HepG2 (cell line): Measurements from ENCODE around the gene HSD3B7. TPM values are rescaled to one million over a fixed set of nuclear protein-coding genes. Genes with fewer than 3 reads are reported as not detected.
A peak's percentile ranks its signal among the peaks of the same experiment; 100 is the strongest.

ENCODE experiments used
- ATAC-seq: fragments of 200-7000 bp; cut with Tn5 transposase; 3 replicates; pipeline ENCODE4 v1.9.1; 2020; ENCODE audit warnings: mild to moderate bottlenecking, moderate library complexity
- BruUV-seq: library from RNA; stranded (reverse); fragments of 400-500 nt; replicated peaks from 2 replicates; lab custom pipeline; 2021; lab: Mats Ljungman, UMichigan
- CTCF ChIA-PET: fragments of 300-600 bp; formaldehyde crosslinking; extraction: SDS; loops from one replicate; lab custom pipeline; 2021; ENCODE audit warnings: low total read pairs, inconsistent platforms, low intra/inter-chr PET ratio; lab: Yijun Ruan, JAX
- POLR2A ChIA-PET: fragments of 350-600 bp; sonication (Branson Sonifier 250); formaldehyde crosslinking; loops from one replicate; lab custom pipeline; 2020; ENCODE audit warnings: antibody characterized with exemption, inconsistent platforms; lab: Yijun Ruan, JAX
- DNase-seq: peaks from one replicate; pipeline ENCODE4 v3.0.0-alpha.2; 2015; ENCODE audit warnings: low spot score
- FAIRE-seq: peaks from 3 replicates; lab custom pipeline; 2011; peaks lifted over from hg19 to GRCh38; lab: Jason Lieb, UNC
- H2AFZ ChIP-seq: one replicate; pipeline ENCODE4 v1.6.1; 2011; ENCODE audit warnings: low read length, inconsistent platforms
- H3K27ac ChIP-seq: fragments of 300-600 bp; 3 replicates; pipeline ENCODE4 v1.8.0; 2011; ENCODE audit warnings: mixed run types, mild to moderate bottlenecking, mixed read lengths, low read length, inconsistent platforms; ENCODE audit not compliant: insufficient read depth; ENCODE audit errors: extremely low read length
- H3K27me3 ChIP-seq, 2 experiments: fragments of 200-600 bp in 1 of 2; 2 replicates in 1 of 2; 3 replicates in 1 of 2; pipeline versions ENCODE4 v1.6.0 to v1.8.0; 2011; ENCODE audit warnings: low read length in 2 of 2, mild to moderate bottlenecking in 2 of 2, moderate library complexity in 2 of 2, inconsistent platforms in 1 of 2; ENCODE audit not compliant: insufficient read depth in 2 of 2, control insufficient read depth in 1 of 2
- H3K36me3 ChIP-seq, 2 experiments: fragments of 200-600 bp in 1 of 2; replicated peaks in 1 of 2; 2 replicates in 1 of 2; 3 replicates in 1 of 2; pipeline versions ENCODE4 v1.5.1 to v1.8.0; 2011; ENCODE audit warnings: low read length in 2 of 2, inconsistent platforms in 1 of 2; ENCODE audit not compliant: insufficient read depth in 2 of 2, control insufficient read depth in 1 of 2
- H3K4me1 ChIP-seq: 2 replicates; pipeline ENCODE4 v1.5.1; 2012; ENCODE audit warnings: low read length, inconsistent platforms; ENCODE audit not compliant: insufficient read depth
- H3K4me2 ChIP-seq: 2 replicates; pipeline ENCODE4 v1.6.0; 2011; ENCODE audit warnings: low read depth, low read length, inconsistent platforms
- H3K4me3 ChIP-seq, 3 experiments: fragments of 200-600 bp in 1 of 3; sonication (generic), shearing (Covaris generic) in 1 of 3; replicated peaks in 1 of 3; 2 replicates each; pipeline ENCODE4 v1.5.1; 2011 to 2016; ENCODE audit warnings: low read length in 3 of 3, inconsistent platforms in 2 of 3, low read depth in 2 of 3, mild to moderate bottlenecking in 2 of 3, control low read depth in 1 of 3, mixed read lengths in 1 of 3; ENCODE audit not compliant: insufficient read depth in 1 of 3
- H3K79me2 ChIP-seq: one replicate; pipeline ENCODE4 v1.6.1; 2011; ENCODE audit warnings: low read length, inconsistent platforms; ENCODE audit not compliant: insufficient read depth
- H3K9ac ChIP-seq: 2 replicates; pipeline ENCODE4 v1.6.0; 2011; ENCODE audit warnings: mild to moderate bottlenecking, low read depth, low read length, inconsistent platforms; ENCODE audit not compliant: insufficient read depth
- H3K9me3 ChIP-seq: 2 replicates; pipeline ENCODE4 v1.5.1; 2012; ENCODE audit warnings: mild to moderate bottlenecking, low read length
- H4K20me1 ChIP-seq: 2 replicates; pipeline ENCODE4 v1.6.0; 2011; ENCODE audit warnings: inconsistent platforms, mild to moderate bottlenecking, low read length, moderate library complexity; ENCODE audit not compliant: insufficient read depth
- AGO2 ChIP-seq: fragments of 200-400 bp; formaldehyde crosslinking; optimal IDR thresholded peaks from 2 replicates; pipeline ENCODE3; 2017; ENCODE audit warnings: mild to moderate bottlenecking, low read depth, low read length, moderate library complexity
- CEBPG ChIP-seq: IDR thresholded peaks from 2 replicates; pipeline ENCODE4 v1.6.1; 2016
- CERS6 ChIP-seq: sonication (generic); formaldehyde crosslinking; IDR thresholded peaks from 2 replicates; pipeline ENCODE4 v1.5.0; 2020; ENCODE audit warnings: missing genetic modification reagents
- MATR3 ChIP-seq: sonication (generic); formaldehyde crosslinking; IDR thresholded peaks from 2 replicates; pipeline ENCODE4 v1.4.0; 2020; ENCODE audit warnings: missing genetic modification reagents
- NFIC ChIP-seq: IDR thresholded peaks from 2 replicates; pipeline ENCODE4 v1.6.1; 2012; ENCODE audit warnings: mild to moderate bottlenecking, low read length, inconsistent platforms
- POLR2A ChIP-seq, 2 experiments: IDR thresholded peaks; 2 replicates each; pipeline ENCODE4 v1.6.1; 2011; ENCODE audit warnings: low read depth in 2 of 2, low read length in 2 of 2, mild to moderate bottlenecking in 1 of 2, moderate library complexity in 1 of 2; ENCODE audit not compliant: insufficient read depth in 1 of 2
- POLR2G ChIP-seq: fragments of 200-400 bp; formaldehyde crosslinking; IDR thresholded peaks from 2 replicates; pipeline ENCODE4 v1.6.1; 2018; ENCODE audit warnings: mild to moderate bottlenecking, low read depth, low read length, moderate library complexity
- ZC3H4 ChIP-seq: sonication (generic); formaldehyde crosslinking; IDR thresholded peaks from 2 replicates; pipeline ENCODE4 v1.4.0; 2020; ENCODE audit warnings: missing genetic modification reagents, borderline replicate concordance
- ZFP62 ChIP-seq: sonication (generic); formaldehyde crosslinking; IDR thresholded peaks from 2 replicates; pipeline ENCODE4 v1.4.0; 2020; ENCODE audit warnings: missing genetic modification reagents
- ZNF205 ChIP-seq: IDR thresholded peaks from 2 replicates; pipeline ENCODE4 v1.6.1; 2018; ENCODE audit warnings: missing biosample characterization, missing genetic modification reagents
- WGBS: methylation state at CpG from one replicate; pipeline ENCODE4 v1.1.6; 2017; ENCODE audit warnings: low lambda C conversion rate; 5-methylcytosine and 5-hydroxymethylcytosine counted together
- in situ Hi-C: cut with HindIII; loops from 2 replicates; pipeline ENCODE4 v1.10.0; 2017; ENCODE audit warnings: low pct_unique_long_range_greater_than_20kb; ENCODE audit not compliant: extremely low pct_ligation_motif_present
- intact Hi-C: fragments of 100-400 bp; cut with micrococcal nuclease; formaldehyde crosslinking; loops from one replicate; pipeline ENCODE4 v1.10.0; 2022; ENCODE audit not compliant: unreplicated experiment
- polyA plus RNA-seq, 8 experiments: library from polyadenylated mRNA; depleted of rRNA in 3 of 8; stranded (reverse) in 7 of 8; unstranded in 1 of 8; fragments of >200 nt; fragmentation: Illumina TruSeq in 4 of 8; extraction: Trizol in 4 of 8; gene quantifications; 2 replicates each; pipeline versions ENCODE4 v1.2.1 to v1.2.3, GENCODE V29; 2011 to 2016; ENCODE audit warnings: low read depth in 4 of 8, missing spikeins in 1 of 8, mixed read lengths in 1 of 8; ENCODE audit not compliant: insufficient read depth in 1 of 8
- total RNA-seq, 5 experiments: library from RNA; depleted of rRNA; stranded (reverse); fragments of >200 nt; fragmentation: Illumina TruSeq; extraction: Trizol; gene quantifications; 2 replicates each; pipeline ENCODE4 v1.2.3, GENCODE V29; 2016; ENCODE audit warnings: low read depth in 1 of 5
- TF ChIP-seq, protein P1 (sequence below): sonication (generic); formaldehyde crosslinking; IDR thresholded peaks from 2 replicates; pipeline ENCODE4 v1.4.0; 2020; ENCODE audit warnings: missing genetic modification reagents, borderline replicate concordance
- TF ChIP-seq, protein P2 (sequence below): sonication (generic); formaldehyde crosslinking; IDR thresholded peaks from 2 replicates; pipeline ENCODE4 v1.4.0; 2020; ENCODE audit warnings: mild to moderate bottlenecking, missing genetic modification reagents

Gene HSD3B7
- total and polyA plus RNA-seq, 2 of the 13 experiments (the other 11 are each of a cell fraction or from before 2014, with no cell fraction given): 32.9 to 69.7 TPM

DNA sequence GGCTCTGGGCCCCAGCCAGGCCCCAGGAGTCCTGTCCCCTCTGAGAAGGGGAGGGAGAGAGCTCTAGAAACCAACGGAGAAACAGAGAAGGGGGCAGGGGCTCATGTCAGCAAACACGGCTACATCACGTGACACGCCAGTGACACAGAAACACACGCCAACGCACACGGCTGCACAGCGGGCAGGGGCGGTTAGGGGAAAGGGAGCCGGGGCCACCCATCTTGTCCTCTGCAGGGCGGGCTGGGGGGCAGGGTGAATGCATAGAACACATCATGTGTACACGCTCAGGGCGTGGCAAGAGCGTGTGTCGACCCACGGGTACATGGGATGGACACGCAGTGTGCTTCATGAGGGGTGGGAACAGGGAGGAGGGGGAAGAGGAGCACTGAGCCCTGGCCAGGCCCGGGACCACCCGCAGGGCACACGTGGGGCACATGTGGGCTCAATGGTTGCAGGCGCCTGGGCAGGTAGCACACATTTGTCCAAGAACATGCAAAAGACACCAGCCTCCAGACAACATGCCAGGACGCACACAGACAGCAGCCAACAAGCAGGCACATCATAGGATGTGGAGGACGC, 4.6 kb downstream of the HSD3B7 start:
- CTCF ChIA-PET: no interaction called here
- DNase-seq (no peak), FAIRE-seq (no peak), ATAC-seq (no peak)
- Histone ChIP-seq H3K4me2 (no peak overlapping the region), H3K36me3 (peaks cover 0 to 3% of the 10 kb centered on the region in 2 experiments; a peak in 1 of 5 replicates), H2AFZ (no peak overlapping the region), H3K4me3 (no peak overlapping the region), H4K20me1 (no peaks in the 10 kb centered on the region), H3K9ac (no peak overlapping the region), H3K9me3 (no peaks in the 10 kb centered on the region), H3K27me3 (no peaks in the 10 kb centered on the region), H3K27ac (no peak overlapping the region), H3K79me2 (no peaks in the 10 kb centered on the region), H3K4me1 (peaks cover 57% of the 10 kb centered on the region)
- TF ChIP-seq CERS6 (CRISPR knock-in tag) (no peak), AGO2 (peak; percentile 67), POLR2A (IDR thresholded peaks at IDR 0.05; ENCODE audit: insufficient read depth in 1 of 2, low read depth in 2 of 2, low read length in 2 of 2) (0 out of 4 replicates have a peak, but pooled peaks of 1 of the 2 experiments have one; percentile 39), POLR2G (peak; percentile 34; the same call in 1 of the 2 replicates)
- no TSS peak for BruUV-seq
- 91% methylated on average over 23 of the region's 23 CpGs for WGBS
- in situ Hi-C loops (loop anchor here (5.0 to 25.0 kb wide), 4 partner anchors 83 to 885 kb away; partner anchors contain the start of genes ARMC5, ZNF267, ZNF646 and ZNF668), intact Hi-C loops (loop anchor here (10.0 kb wide), 1 partner anchor 875 kb away; no protein-coding TSS in a partner anchor)
- POLR2A ChIA-PET: interaction anchor here (1.0 kb wide), 1 partner anchor 151 kb away, joined by 3 read pairs; no protein-coding TSS in a partner anchor

- no peak overlapping the region for H2AFZ ChIP-seq
- H3K27me3 ChIP-seq: no peaks in the 10 kb centered on the region
- no peak overlapping the region for H3K9ac ChIP-seq
- ChIA-PET CTCF (no interaction called here), POLR2A (interaction anchor here (1.0 kb wide), 1 partner anchor 150 kb away, joined by 3 read pairs; no protein-coding TSS in a partner anchor)
- H3K4me1 ChIP-seq: peaks cover 62% of the 10 kb centered on the region
- no peaks in the 10 kb centered on the region for H3K36me3 ChIP-seq
- no peaks in the 10 kb centered on the region for H3K9me3 ChIP-seq
- DNase-seq (no peak), FAIRE-seq (no peak), ATAC-seq (no peak)
- no peak overlapping the region for H3K4me3 ChIP-seq
- WGBS: 78% methylated on average over 12 of the region's 12 CpGs
- H3K79me2 ChIP-seq: no peaks in the 10 kb centered on the region
- in situ Hi-C loops (loop anchor here (5.0 to 25.0 kb wide), 3 partner anchors 467 to 885 kb away; partner anchors contain the start of genes ARMC5 and ZNF267), intact Hi-C loops (no loop called here)
- BruUV-seq: no TSS peak
- H4K20me1 ChIP-seq: no peaks in the 10 kb centered on the region
- no peak overlapping the region for H3K4me2 ChIP-seq
- H3K27ac ChIP-seq: no peak overlapping the region
- TF ChIP-seq, protein P1, sequence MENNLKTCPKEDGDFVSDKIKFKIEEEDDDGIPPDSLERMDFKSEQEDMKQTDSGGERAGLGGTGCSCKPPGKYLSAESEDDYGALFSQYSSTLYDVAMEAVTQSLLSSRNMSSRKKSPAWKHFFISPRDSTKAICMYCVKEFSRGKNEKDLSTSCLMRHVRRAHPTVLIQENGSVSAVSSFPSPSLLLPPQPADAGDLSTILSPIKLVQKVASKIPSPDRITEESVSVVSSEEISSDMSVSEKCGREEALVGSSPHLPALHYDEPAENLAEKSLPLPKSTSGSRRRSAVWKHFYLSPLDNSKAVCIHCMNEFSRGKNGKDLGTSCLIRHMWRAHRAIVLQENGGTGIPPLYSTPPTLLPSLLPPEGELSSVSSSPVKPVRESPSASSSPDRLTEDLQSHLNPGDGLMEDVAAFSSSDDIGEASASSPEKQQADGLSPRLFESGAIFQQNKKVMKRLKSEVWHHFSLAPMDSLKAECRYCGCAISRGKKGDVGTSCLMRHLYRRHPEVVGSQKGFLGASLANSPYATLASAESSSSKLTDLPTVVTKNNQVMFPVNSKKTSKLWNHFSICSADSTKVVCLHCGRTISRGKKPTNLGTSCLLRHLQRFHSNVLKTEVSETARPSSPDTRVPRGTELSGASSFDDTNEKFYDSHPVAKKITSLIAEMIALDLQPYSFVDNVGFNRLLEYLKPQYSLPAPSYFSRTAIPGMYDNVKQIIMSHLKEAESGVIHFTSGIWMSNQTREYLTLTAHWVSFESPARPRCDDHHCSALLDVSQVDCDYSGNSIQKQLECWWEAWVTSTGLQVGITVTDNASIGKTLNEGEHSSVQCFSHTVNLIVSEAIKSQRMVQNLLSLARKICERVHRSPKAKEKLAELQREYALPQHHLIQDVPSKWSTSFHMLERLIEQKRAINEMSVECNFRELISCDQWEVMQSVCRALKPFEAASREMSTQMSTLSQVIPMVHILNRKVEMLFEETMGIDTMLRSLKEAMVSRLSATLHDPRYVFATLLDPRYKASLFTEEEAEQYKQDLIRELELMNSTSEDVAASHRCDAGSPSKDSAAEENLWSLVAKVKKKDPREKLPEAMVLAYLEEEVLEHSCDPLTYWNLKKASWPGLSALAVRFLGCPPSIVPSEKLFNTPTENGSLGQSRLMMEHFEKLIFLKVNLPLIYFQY: no peak
- TF ChIP-seq, protein P2, sequence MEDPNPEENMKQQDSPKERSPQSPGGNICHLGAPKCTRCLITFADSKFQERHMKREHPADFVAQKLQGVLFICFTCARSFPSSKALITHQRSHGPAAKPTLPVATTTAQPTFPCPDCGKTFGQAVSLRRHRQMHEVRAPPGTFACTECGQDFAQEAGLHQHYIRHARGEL (CRISPR knock-in tag): no peak
- TF ChIP-seq ZFP62 (no peak), MATR3 (CRISPR knock-in tag) (no peak), CEBPG (CRISPR knock-in tag) (no peak), ZC3H4 (CRISPR knock-in tag) (no peak), ZNF205 (CRISPR knock-in tag) (no peak), NFIC (no peak)
Observed at GRCh38 chr16:30990105-30990504, 5.1 kb downstream of the HSD3B7 start.
